Measurements from ENCODE around the gene SLC35G6.

SLC35G6 gene

DNA sequence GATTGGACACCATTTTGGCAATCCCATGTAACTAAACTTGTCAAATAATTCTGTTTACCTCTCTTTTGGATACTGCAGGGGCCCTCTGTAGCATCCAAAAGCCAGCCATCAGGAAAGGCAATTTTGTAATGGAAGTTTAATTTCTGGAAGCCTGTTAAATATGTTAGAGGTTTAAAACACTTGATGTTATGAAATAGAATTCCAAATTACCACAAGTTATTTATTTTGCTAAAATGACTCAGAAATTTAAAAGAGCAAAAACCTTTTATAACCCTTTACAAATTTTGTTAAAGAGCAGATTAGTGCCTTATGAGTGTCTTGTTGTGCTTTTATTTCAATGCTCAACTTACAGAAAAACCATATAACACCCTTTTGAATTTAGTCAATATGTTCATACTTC is 47.6 kb downstream of the SLC35G6 start:
- Mint-ChIP-seq H3K27ac (no peak overlapping the region), H3K9me3 (no peaks in the 10 kb centered on the region), H3K36me3 (ENCODE audit: low read depth) (peaks cover 1% of the 10 kb centered on the region), H3K27me3 (no peaks in the 10 kb centered on the region), H3K4me1 (no peaks in the 10 kb centered on the region), H3K4me3 (no peak overlapping the region)
- DNase-seq: no peak
- ATAC-seq: no peak

DNA sequence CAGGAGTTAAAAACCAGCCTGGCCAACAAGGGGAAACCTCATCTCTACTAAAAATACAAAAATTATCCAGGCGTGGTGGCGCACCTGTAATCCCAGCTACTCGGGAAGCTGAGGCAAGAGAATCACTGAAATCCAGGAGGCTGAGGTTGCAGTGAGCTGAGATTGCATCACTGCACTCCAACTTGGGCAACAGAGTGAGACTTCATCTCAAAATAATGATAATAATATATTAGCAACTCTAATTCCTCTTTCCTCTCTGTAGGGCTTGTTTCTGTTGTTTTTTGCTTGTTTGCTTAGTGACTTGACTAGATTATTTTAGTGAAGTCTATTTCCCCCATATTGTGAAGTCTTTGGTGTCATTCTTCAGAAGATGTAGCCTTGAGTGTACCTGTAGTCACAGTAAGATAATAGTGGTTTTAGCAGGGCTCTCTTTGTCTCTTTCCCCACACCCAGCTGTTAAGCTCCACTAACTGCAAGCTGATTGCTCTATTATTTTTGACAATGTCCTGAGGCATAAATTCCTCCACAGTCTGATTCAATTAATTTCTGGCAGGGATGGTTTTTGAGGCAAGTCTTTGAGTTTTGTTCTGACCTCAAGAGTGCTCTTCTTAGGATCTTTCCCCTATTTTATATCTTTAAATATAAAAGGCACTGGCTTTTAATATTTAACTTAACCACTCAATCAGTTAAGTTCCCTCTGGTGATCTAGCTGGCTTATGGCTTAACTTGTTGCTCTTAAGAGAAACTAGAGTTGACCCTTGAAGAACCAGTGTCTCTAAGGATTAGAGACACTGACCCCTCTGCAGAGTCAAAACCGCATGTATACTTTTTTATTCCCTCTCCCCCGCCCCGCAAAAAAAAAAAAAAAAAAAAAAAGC is 49.0 kb downstream of the SLC35G6 start:
- peaks cover 1% of the 10 kb centered on the region for H3K36me3 Mint-ChIP-seq (ENCODE audit: low read depth)
- DNase-seq (no peak), ATAC-seq (no peak)
- H3K4me3 Mint-ChIP-seq: no peak overlapping the region
- no peaks in the 10 kb centered on the region for H3K4me1 Mint-ChIP-seq
- no peaks in the 10 kb centered on the region for H3K27me3 Mint-ChIP-seq
- no peak overlapping the region for H3K27ac Mint-ChIP-seq
- H3K9me3 Mint-ChIP-seq: no peaks in the 10 kb centered on the region
